HG03025 (cell line): Measurements from ENCODE around the gene NEK11.
"Not testable (repeated sequence)": the region's sequence is repeated elsewhere in the genome, so short reads cannot be mapped to it uniquely, and the experiment has no call there.

Experiments
- ATAC-seq: cut with Tn5 transposase; IDR thresholded peaks from one replicate; pipeline ENCODE4 v1.9.1; 2021; ENCODE audit warnings: mild to moderate bottlenecking, moderate library complexity; ENCODE audit not compliant: unreplicated experiment, low FRiP score

NEK11 gene

DNA sequence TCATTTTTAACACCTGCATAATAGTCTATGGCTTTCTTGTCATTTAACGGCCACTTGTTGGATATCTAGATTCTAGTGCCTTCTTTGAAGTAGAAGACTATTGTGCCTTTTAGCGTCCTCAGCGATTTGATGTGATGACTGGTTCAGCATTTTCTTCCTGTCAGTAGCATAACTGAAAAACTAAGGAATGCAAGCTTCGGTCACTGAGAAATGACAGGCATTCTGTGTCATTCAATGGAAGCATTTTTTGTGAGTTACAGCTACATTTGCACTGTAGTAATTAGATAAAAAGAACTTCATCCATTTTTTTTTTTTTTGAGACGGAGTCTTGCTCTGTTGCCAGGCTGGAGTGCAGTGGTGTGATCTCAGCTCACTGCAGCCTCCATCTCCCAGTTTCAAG is 10.3 kb downstream of the NEK11 start:
- no peak for ATAC-seq

DNA sequence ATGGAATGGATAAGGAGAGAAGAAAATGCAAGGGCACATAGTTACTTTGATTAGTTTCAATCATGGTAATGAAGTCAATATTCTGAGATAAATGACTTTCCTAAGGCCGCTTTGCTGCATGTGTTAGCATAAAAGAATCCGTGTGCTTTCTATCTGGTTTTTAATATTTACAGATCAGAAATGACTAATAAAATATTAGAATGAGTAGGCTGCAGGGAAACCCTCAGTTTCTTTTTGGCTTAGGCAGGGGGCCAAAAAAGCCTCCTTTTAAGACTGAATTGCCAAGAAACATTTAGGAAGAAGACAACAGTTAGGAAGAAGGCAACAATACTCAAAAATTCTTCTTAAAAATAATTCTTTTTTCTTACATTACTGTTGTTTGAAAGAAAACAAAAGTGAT is 11.6 kb downstream of the NEK11 start:
- ATAC-seq, result no peak

DNA sequence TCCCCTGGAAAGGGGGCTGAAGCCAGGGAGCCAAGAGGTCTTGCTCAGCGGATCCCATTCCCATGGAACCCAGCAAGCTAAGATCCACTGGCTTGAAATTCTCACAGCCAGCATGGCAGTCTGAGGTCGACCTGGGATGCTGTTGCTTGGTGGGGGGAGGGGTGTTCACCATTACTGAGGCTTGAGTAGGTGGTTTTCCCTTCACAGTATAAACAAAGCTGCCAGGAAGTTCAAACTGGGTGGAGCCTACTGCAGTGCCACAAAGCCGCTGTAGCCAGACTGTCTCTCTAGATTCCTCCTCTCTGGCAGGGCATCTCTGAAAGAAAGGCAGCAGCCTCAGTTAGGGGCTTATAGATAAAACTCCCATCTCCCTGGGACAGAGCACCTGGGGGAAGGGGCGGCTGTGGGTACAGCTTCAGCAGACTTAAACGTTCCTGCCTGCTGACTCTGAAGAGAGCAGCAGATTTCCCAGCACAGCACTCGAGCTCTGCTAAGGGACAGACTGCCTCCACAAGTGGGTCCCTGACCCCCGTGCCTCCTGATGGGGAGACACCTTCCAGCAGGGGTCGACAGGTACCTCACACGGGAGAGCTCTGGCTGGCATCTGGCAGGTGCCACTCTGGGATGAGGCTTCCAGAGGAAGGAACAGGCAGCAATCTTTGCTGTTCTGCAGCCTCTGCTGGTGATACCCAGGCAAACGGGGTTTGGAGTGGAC is 15.8 kb downstream of the NEK11 start:
- not testable (repeated sequence) for ATAC-seq

DNA sequence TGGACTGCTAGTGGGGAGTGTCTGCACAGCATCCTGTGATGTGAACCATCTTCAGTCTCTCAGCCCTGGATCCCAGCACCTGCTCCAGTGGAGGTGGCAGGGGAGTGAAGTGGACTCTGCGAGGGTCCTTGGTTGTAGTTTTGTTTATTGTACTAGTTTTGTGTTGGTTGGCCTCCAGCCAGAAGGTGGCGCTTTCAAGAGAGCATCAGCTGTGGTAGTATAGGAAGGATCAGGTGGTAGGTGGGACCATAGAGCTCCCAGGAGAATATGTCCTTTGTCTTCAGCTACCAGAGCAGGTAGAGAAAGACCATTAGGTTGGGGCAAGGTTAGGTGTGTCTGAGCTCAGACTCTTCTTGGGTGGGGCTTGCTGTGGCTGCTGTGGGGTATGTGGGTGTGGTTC is 20.9 kb downstream of the NEK11 start:
- ATAC-seq, result no peak

DNA sequence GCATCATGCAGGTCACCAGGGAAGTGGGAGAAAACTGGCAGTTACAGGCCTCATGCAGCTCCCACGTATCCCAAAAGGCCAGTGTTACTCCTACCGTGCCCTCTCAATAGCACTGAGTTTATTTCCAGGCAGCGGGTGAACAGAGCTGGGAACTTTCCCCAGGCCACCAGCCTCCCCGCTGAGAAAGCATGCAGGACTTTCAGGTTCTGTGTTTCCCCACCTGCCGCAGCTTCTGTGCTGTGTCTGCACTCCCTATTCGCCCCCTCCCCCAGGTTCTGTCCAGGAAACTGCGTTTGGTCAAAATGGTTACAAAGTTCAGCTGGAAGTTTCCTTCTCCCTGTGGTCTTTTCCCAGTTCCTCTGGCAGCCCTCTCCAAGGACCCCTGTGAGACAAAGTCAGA is 21.4 kb downstream of the NEK11 start:
- ATAC-seq, result no peak

DNA sequence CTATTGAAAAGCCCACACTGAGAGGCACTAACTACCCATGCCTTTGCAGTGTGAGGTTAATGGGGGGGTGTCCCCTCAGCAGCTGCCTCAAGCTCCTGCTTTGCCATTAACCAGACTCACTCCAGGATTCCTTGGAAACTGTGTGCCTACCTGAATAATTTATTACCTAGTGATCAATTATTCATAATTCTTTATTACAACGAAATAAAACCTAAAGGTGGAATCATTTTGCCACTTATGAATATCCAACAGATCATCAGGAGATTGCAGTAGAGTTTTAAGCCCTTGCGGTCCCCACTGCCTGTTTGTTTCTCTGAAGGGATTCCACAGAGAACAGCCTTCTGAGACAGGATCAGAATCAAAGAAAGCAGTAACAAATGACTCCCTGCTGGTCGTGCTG is 23.3 kb downstream of the NEK11 start:
- no peak for ATAC-seq

DNA sequence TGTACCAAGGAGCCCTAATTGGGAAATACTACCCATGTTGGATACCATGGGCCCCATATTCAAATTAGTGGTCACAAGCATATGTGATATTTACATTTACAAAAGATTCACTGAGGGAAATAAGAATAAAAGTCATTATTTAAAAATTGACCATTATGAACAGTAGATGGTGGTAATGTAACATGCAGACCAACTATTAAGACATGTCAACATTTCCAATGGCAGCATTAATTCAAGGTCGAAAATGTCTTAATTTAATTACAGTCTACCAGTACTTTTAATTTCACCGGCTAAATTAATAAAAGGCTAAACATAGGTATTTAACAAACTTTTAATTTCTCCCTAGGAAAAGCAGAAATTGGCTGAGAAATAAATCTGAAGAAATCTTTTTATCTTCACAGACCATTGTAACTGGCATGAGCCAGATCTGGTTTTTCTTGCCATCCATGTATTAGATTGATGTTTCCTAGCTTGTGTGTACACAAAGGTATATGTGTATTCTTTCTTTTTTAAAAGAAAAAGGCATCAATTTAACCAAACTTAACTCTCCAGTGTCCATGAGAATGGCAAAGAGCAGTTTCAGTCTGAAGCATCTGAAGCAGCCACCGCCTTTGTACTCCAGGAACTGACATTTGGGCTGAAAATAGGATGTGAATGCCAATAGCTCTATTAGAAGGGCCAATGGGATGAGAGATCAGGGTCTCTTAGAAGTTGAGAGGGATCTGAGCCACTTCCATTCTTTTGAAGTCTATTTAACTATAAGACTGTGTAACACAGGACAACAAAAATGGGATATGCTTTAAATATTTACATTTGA is 26.6 kb downstream of the NEK11 start:
- no peak for ATAC-seq

DNA sequence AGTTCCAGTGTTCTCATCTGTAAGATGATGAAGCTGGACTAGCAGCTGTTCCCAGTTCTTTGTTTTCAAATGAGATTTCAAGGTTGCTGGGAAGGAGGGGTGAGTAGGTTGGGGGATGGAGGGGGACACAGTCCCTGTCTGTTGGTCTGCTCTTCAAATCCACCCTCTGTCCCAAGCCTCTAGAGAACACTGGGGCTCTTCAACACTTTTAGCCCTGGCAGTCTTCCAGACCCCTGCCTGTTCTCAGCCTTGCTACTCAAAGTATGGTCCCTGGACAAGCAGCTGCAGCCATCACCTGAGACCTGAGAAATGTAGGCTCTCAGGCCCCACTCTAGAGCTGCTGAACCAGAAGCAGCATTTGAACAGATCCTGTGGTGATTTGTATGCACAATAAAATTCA is 41.3 kb downstream of the NEK11 start:
- peak; percentile 61 for ATAC-seq

DNA sequence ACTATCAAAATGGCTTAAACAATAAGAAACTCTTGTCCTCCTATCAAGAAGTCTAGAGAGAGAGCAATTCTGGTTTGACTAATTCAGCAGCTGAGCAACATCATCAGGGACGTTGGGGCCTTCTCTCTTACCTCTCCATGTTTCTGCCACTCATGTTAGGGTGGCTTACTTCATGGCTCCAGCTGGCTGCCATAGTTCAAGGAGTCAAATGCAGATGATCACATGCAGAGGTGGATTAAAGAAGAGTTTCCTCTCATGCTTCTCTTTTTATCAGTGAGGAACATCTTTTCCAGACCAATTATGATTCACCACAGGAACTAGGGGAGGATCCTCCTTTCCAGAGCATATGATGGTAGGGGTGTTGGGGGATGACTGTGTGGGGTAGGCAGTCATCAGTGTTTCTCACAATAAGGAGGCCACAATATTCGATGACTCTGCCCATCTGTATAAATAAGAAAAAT is 45.5 kb downstream of the NEK11 start:
- ATAC-seq, result no peak

DNA sequence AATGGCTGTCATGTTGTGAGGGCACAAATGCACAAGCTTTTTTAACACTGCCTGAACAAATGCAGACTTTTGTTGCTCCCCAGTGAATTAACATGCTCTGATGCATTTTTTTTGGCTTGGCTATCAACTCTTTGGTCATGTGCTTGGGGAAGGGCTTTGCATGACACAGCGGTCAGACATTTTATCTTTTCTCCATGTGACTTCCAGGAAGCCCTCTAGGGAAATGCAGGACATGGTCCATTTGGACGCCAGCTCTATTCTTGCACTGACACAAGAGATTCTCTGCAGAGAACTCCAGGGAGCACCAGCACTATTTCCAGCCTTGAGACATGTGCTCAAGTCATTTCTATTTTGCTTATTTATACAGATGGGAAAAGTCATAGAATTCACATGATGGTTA is 46.2 kb downstream of the NEK11 start:
- no peak for ATAC-seq

DNA sequence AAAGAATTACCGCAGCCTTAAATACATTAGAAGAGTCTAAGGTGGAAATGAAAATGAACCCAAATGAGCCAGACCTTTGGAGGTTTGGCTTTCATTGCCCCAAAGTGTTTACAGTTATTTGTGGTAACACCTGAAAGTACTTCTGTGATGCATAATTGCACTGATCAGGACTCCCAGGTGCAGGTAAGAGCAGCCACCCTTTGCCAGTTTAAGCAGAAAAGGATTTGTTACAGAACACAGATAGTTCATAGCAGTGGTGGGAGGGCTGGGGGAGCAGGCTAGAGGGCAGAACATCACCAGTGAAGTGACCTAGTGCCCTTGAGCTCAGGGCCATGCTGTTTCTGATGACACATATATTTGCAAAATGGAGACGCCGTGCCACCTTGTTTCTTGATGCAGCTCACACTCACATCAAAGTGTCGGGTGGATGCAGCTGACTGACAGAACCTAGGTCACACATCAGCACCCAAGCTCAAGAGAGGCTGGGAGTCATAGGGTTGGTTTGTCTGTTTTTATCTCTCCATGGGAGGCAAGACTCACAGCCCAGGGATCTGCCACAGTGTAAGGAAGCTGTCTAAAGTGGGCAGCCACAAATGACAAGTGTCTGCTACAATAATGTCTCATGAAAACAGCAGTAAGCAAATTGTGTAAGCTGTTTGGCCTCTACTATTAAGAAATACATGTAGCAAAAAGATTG is 49.1 kb downstream of the NEK11 start:
- peak; percentile 75 for ATAC-seq

DNA sequence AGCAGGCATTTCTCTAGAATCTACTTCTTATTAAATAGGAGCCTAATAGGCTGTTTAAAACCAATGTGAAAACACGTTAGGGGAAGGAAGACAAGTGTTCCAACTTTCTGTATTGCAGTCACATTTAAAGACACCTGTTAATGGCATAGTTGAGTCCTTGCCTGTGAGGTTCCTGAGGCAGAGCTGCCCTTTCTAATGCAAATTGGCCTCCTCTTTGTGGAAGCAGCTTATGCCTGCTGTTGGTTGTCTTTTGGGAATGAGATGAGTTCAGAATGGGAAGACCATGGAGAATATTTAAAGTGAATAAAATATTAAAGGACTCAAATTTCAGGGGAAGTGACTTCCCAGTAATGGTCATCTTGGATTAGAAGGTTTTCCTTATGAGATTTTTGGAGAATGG is 51.2 kb downstream of the NEK11 start:
- no peak for ATAC-seq

DNA sequence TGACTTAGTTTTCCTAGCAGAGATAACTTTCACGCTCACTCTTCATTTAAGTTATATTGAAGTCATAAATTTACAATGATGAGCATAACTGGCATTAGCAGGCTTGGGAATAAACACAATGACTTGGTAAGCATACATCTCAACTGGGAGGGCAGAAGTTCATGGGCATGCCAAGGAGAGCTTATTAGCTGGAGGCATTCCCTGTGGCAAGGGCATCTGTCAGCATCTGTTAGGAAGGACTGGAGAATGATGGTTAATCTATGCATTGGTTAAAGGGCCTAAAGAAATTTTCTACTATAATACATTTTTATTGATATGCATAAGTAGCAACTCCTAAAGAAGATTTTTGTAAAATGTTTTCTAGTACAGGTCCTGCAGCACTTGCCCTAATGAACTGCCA is 52.4 kb downstream of the NEK11 start:
- ATAC-seq, result no peak

DNA sequence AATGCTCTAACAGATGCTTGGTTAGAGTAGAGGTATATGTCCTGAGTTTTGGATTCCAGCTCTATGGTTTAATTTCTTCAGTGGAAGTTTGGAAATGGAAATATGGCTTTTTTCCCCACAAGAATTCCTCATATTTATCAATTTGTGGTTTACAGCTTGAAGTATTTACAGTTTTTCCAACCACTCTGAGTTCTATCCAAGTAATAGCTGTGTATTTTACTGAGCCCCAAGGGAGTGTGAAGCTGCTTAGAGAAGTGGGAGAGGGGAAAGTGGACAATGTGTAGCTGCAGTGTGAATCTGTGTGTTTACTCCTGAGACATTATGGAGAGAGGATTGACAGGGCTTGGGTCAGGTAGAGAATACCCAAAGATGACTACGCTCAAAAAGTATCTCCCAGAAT is 54.5 kb downstream of the NEK11 start:
- ATAC-seq, result no peak

DNA sequence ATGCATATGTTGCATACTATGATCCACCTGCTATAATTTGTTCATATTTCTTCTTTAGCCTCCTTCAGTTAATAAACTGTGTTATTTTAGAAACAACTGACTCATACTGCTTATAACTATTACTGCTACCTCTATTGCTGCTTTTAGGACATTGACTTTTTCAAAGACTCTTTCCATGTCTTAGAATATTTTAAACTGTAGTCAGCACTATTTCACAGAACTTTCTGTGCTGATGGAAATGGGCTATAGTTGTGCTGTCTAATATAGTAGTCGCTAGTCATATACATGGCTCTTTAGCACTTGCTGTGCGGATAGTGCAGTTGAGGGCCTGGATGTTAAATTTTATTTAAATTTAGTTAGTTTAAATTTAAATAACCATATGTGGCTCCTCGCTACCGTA is 55.6 kb downstream of the NEK11 start:
- ATAC-seq, result no peak

DNA sequence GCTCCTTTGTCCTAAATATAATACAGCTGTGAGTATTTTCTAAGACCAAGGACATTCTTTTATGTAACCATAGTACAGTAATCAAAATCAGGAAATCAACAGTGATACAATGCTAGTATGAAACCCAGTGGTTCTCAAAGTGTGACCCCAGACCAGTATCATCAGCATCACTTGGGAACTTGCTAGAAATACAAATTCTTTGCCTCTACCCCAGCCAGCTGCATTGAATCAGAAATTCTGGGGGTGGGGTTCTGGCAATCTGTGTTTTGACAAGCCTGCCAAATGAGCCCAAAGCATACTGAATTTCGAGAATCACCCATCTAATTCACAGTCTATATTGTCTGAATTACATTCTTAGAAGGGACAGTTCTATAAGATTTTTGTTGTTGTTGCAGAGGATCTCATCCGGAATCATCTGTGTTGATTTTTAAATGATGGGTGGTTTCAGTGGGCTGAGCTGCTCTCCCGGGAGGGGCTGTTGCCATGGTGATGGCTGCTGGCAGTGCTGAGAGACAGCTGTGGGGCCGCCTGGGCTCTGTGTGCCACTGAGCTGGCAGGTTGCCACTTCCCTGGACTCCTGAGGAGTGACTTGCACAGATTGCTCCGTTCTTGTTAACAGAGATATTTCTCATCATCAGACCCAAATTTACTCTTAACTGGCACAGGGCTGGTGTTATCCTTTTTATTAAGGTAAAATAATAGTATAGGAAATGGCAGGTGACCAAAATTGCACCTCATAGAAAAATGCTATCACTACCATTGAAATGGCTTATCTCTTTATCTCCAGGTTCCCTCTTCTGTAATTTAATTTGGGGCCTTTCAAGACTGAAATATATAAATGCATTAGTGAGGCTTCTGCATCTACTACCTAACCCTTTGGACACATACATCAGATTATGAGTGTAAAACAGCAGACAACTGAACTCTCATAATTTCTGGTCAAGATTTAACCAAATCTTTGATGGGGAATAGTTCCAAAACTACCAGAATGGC is 56.5 kb downstream of the NEK11 start:
- no peak for ATAC-seq

DNA sequence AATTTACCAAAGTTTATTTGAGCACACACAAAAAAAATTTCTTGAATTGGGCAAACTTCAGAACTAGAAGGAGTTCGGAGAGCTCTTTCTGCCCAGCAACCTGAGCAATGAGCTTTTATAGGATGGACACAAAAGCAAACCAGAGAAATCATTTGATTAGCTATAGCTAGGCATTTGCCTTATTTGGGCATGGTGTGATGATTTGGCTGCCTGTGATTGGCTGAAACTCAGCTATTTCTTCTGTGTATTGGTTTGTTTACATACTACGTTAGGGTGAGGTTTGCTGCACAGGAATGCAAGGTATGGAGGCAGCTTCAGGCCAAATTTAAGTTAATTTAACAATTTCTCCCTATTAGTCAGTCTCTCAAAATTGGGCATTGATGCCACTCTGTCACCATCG is 65.1 kb downstream of the NEK11 start:
- ATAC-seq, result no peak

DNA sequence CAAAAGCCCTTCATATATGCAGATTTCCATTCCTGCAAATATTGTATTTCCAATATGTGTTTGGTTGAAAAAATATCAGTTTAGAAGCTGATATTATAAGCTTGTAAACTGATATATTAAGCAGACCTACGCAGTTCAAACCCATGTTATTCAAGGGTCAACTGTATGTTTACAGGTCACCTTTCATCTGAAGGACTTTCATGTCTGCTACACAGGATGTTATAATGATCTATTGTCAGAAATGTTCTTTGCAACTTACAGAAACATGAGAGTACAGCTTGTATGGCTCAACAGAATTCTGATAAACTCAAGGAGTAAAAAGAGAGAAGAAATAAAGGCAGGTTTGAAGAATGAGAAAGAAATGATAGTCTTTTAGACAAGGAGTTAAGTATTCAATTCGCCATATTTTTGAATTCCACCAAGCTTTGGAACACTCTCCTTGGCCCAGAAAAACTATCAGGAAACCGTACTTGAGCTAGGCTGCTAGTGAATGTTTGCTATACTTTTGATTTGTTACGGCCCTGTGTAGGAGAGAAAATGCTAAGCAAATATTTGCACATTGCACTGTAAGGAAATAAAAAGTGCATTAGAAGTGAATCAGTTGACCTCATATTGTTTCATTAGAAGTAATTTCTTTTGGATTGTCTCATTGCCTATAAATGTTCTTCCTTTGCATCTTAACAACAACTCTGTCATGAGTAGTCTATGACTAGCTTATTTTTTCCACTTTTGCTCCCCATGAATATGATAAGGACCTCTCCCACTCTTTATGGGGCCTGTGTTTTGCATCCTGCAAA is 81.2 kb downstream of the NEK11 start:
- no peak for ATAC-seq

DNA sequence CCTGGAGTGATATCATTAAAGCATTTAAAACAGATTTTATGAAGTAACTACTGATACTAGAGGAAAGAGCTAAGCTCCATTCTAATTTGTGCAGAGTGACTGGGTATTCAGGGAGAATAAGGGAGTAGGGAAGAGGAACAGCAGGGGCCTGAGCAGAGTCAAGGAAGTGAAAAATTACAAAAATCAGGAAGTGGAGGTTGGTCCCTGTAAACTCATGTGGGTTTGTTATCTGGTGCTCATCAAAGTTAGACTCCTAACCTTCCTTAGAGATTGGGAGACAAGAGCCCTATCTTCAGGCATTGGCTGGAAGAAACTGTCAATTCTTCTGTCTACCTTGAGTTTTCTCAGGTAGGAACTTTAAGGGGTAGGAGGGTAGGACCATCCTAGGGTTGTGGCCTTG is 82.5 kb downstream of the NEK11 start:
- ATAC-seq, result no peak
